Vagina (tissue), 2 donors: ENCODE data around the gene C6orf62.

Experiments used
- CTCF ChIP-seq, 3 experiments: fragments of 450-650 bp in 2 of 3; fragments of 200-600 bp in 1 of 3; sonication (generic) in 1 of 3; IDR thresholded peaks; one replicate each; pipeline ENCODE4 v1.5.1; 2017 to 2019; ENCODE audit warnings: antibody characterized with exemption in 3 of 3, mild to moderate bottlenecking in 2 of 3, moderate library complexity in 2 of 3
- POLR2A ChIP-seq, 2 donors: fragments of 450-650 bp; IDR thresholded peaks; one replicate each; pipeline ENCODE4 v1.6.1; 2017; ENCODE audit warnings: antibody characterized with exemption in 2 of 2, mild to moderate bottlenecking in 2 of 2, moderate library complexity in 2 of 2

- TF ChIP-seq CTCF (IDR thresholded peaks at IDR 0.05) (no peak), POLR2A (IDR thresholded peaks at IDR 0.05) (no peak)
Observed at GRCh38 chr6:24763578-24763977, 44.6 kb upstream of the C6orf62 start.
